Fibroblast of pulmonary artery (primary cell): ENCODE measurements around the gene NR1D1.

Experiments
- DNase-seq: peaks from one replicate; pipeline ENCODE4 v3.0.0-alpha.2; 2010; ENCODE audit warnings: low read depth
- H3K4me3 ChIP-seq: replicated peaks from 2 replicates; pipeline ENCODE4 v1.5.1; 2011; ENCODE audit warnings: low read depth, mild to moderate bottlenecking, control low read depth, low read length, moderate library complexity
- TF ChIP-seq, protein P1 (sequence below): IDR thresholded peaks from 2 replicates; pipeline ENCODE4 v1.5.1; 2011; ENCODE audit warnings: mild to moderate bottlenecking, control low read depth, low read length, inconsistent platforms; ENCODE audit errors: missing control alignments

NR1D1 gene

DNA sequence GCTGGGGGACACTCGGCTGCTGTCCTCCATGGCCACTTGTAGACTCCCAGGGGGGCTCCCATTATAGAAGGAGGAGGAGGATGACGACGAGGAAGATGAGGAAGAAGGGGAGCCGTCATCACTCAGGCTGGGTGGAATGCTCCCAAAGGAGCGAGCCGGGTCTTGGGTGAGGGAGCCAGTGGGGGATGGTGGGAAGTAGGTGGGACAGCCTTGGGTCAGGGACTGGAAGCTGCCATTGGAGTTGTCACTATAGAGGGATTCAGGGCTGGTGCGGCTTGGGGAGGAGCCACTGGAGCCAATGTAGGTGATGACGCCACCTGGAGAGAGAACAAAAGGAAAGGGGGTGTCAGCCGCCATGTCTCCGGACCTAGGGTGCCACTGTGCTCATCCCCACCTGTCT is 3.3 kb downstream of the NR1D1 start:
- no peak for DNase-seq
- TF ChIP-seq, protein P1, sequence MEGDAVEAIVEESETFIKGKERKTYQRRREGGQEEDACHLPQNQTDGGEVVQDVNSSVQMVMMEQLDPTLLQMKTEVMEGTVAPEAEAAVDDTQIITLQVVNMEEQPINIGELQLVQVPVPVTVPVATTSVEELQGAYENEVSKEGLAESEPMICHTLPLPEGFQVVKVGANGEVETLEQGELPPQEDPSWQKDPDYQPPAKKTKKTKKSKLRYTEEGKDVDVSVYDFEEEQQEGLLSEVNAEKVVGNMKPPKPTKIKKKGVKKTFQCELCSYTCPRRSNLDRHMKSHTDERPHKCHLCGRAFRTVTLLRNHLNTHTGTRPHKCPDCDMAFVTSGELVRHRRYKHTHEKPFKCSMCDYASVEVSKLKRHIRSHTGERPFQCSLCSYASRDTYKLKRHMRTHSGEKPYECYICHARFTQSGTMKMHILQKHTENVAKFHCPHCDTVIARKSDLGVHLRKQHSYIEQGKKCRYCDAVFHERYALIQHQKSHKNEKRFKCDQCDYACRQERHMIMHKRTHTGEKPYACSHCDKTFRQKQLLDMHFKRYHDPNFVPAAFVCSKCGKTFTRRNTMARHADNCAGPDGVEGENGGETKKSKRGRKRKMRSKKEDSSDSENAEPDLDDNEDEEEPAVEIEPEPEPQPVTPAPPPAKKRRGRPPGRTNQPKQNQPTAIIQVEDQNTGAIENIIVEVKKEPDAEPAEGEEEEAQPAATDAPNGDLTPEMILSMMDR = no peak
- H3K4me3 ChIP-seq = no peak overlapping the region

DNA sequence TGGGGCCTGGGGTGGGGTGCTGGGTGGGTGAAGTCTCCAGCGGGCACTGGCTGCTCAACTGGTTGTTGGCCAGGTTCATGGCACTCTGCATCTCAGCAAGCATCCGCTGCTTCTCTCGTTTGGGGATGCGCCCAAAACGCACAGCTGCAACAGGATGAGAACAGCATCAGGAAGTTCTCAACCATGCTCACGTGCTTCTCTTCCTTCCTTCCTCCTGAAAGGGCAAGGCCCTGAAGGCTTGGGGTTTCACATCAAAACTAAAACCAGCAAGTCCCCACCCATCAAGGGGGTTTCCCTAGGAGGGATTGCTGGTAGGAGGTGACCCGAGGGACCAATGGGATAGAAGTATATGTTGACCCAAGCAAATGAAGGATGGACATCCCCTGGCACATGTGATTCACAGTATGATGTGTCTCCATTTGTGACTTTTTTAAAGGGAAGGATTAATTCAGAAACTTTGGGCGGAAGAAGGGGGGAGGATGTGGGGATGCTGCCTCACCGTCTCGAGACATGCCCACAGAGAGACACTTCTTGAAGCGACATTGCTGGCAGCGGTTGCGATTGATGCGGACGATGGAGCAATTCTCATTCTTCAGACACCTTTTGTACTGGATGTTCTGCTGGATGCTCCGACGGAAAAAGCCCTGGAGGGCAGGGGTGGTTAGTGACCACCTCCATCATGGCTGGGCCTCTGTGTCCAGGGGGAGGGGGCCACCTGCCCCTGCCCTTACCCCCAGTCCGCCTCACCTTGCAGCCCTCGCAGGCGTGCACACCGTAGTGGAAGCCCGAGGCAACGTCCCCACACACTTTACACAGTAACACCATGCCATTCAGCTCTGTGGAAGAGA is 4.2 kb downstream of the NR1D1 start:
- TF ChIP-seq, protein P1 = no peak
- H3K4me3 ChIP-seq = no peak overlapping the region
- no peak for DNase-seq

DNA sequence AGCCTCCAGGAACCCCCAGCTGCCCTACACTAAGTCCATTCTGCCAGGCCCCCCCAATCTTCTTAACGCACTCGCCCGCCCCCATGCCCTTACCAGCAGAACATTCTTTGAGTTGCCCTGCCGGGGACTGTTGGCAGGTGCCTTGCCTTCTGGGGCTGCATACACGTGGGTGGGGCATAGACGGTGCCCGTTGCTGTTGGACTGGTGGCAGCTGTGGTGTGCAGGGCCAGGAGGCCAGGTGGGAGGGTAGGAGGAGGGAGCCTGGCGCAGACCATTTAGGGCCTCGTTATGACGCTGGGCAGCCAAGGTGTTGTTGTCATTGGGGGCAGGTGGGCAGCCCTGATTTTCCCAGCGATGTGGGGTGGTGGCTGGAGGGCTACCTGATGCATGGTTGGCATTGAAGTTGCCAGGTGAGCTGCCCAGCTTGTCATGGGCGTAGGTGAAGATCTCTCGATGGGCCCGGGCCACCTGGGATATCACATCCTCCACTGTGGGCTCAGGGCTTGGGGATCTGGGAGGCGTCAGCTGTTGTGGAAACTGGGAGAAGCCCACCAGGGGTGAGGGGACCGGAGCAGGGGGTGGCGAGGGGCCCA is 4.9 kb downstream of the NR1D1 start:
- H3K4me3 ChIP-seq = no peak overlapping the region
- TF ChIP-seq, protein P1 = no peak
- no peak for DNase-seq

DNA sequence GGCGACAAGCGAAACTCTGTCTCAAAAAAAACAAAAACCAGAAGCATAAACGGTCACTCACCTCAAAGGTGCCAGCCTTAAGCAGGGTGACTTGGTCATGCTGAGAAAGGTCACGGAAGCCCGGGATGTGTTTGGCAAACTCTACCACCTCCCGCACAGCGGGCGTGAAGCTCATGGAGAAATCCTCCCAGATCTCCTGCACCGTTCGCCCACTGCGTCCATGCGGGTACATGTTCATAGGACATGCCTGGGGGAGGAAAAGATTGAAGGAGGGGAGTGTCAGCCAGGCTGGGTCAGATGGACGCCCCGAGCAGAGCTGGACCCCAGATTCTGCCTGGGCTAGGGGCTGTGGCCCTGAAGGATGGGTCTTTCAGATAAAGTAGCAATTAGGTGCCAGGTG is 5.5 kb downstream of the NR1D1 start:
- TF ChIP-seq, protein P1 = no peak
- no peak for DNase-seq
- no peak overlapping the region for H3K4me3 ChIP-seq

DNA sequence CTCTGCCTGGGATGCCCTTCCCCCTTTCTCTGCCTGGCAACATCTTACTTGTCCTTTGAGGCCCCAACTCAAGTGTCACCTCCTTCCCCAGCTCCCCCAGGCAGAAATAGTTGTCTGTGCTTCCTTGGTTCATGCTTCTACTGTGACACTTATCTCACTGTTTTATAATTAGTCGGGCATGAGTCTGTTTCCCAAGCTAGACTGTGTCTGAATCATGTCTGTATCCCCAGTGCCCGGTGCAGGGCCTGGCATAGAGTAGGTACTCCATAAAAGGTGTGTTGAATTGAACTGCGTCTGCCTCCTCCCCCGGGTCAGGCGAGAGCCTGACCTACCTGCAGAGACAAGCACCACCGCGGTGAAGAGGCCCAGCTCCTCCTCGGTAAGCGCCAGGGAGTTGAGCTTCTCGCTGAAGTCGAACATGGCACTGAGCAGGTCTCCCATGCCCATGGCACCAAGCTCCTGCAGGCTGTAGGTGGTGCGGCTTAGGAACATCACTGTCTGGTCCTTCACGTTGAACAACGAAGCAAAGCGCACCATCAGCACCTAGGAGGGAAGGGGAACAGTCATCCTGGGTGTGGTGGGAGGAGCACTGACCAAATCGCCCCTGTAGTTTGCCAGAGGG is 6.7 kb downstream of the NR1D1 start:
- TF ChIP-seq, protein P1 = no peak
- no peak for DNase-seq
- no peak overlapping the region for H3K4me3 ChIP-seq

DNA sequence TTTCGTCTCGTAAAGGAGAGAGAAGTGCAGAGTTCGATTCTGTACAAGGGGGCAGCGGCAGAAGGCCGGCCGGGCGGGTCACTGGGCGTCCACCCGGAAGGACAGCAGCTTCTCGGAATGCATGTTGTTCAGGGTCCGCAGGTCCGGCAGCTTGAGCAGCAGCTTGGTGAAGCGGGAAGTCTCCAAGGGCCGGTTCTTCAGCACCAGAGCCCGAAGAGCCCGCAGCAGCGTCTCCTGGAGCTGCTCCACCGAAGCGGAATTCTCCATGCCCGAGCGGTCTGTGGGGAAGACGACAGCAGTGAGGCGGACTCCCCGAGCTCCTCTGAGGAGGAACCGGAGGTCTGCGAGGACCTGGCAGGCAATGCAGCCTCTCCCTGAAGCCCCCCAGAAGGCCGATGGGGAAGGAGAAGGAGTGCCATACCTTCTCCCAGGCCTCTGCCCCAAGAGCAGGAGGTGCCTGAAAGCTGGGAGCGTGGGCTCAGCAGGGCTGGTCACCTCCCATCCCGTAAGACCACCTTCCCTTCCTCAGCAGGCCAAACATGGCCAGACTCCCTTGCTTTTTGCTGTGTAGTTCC is 7.3 kb downstream of the NR1D1 start:
- no peak overlapping the region for H3K4me3 ChIP-seq
- TF ChIP-seq, protein P1 = no peak
- no peak for DNase-seq
